Stomach (tissue), 4 donors: Measurements from ENCODE around the gene UFSP1.

Source experiments
- EP300 ChIP-seq: sonication (generic); formaldehyde crosslinking; IDR thresholded peaks from one replicate; pipeline ENCODE4 v1.6.1; 2017; ENCODE audit warnings: antibody characterized with exemption
- POLR2A ChIP-seq, 4 donors: fragments of 450-650 bp; IDR thresholded peaks; one replicate each; pipeline ENCODE4 v1.6.1; 2016; ENCODE audit warnings: antibody characterized with exemption in 4 of 4, control low read depth in 2 of 4, mild to moderate bottlenecking in 1 of 4, moderate library complexity in 1 of 4
- POLR2AphosphoS5 ChIP-seq, 3 donors: sonication (generic); formaldehyde crosslinking; IDR thresholded peaks; one replicate each; pipeline ENCODE4 v1.6.1; 2016; ENCODE audit warnings: antibody characterized with exemption in 3 of 3
- TF ChIP-seq, protein P1 (sequence below), 7 experiments: fragments of 450-650 bp in 4 of 7; fragments of 200-600 bp in 3 of 7; sonication (generic) in 3 of 7; IDR thresholded peaks; one replicate each; pipeline ENCODE4 v1.5.1; 2016 to 2019; ENCODE audit warnings: antibody characterized with exemption in 7 of 7, control low read depth in 2 of 7, mild to moderate bottlenecking in 1 of 7

DNA sequence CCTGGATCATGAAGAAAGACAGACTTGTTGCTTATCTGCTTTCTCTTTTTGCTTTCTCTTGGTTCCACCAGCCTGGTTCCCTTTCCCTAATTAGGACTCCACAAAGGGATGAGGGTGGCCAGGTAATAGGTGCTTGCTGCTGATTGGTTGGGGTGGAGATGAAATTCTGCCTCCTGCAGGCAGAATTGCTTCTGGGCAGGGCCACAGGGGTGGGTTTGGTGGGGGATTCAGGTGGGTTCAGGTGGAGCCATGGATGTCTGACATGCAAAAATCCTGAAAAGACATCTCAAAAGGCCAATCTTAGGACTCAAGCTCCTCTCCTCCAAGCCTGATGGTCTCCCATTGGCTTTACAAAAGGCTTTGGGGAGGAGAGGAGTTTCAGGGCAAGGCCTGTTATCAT lies 31.5 kb upstream of the UFSP1 start:
- TF ChIP-seq EP300 (no peak), POLR2A (IDR thresholded peaks at IDR 0.05) (no peak), POLR2AphosphoS5 (IDR thresholded peaks at IDR 0.05) (no peak)
- TF ChIP-seq, protein P1, sequence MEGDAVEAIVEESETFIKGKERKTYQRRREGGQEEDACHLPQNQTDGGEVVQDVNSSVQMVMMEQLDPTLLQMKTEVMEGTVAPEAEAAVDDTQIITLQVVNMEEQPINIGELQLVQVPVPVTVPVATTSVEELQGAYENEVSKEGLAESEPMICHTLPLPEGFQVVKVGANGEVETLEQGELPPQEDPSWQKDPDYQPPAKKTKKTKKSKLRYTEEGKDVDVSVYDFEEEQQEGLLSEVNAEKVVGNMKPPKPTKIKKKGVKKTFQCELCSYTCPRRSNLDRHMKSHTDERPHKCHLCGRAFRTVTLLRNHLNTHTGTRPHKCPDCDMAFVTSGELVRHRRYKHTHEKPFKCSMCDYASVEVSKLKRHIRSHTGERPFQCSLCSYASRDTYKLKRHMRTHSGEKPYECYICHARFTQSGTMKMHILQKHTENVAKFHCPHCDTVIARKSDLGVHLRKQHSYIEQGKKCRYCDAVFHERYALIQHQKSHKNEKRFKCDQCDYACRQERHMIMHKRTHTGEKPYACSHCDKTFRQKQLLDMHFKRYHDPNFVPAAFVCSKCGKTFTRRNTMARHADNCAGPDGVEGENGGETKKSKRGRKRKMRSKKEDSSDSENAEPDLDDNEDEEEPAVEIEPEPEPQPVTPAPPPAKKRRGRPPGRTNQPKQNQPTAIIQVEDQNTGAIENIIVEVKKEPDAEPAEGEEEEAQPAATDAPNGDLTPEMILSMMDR (IDR thresholded peaks at IDR 0.05): no peak
